Osteocyte (in vitro differentiated cells): ENCODE results near the gene HNRNPF. TPM values are rescaled to one million over a fixed set of nuclear protein-coding genes. Genes with fewer than 3 reads are reported as not detected.

Experiments used
- DNase-seq: peaks from one replicate; pipeline ENCODE4 v3.0.0; 2021; ENCODE audit warnings: mixed read lengths; ENCODE audit not compliant: unreplicated experiment; ENCODE audit errors: extremely low spot score
- H3K27ac Mint-ChIP-seq: one replicate; pipeline ENCODE4 v1.8.0; 2021; ENCODE audit warnings: mild to moderate bottlenecking, mixed read lengths; ENCODE audit not compliant: unreplicated experiment
- H3K27me3 Mint-ChIP-seq: one replicate; pipeline ENCODE4 v1.8.0; 2021; ENCODE audit warnings: mixed read lengths; ENCODE audit not compliant: unreplicated experiment
- H3K36me3 Mint-ChIP-seq: one replicate; pipeline ENCODE4 v1.8.0; 2021; ENCODE audit warnings: mixed read lengths; ENCODE audit not compliant: unreplicated experiment
- H3K4me1 Mint-ChIP-seq: one replicate; pipeline ENCODE4 v1.8.0; 2021; ENCODE audit warnings: mixed read lengths; ENCODE audit not compliant: unreplicated experiment
- H3K4me3 Mint-ChIP-seq: one replicate; pipeline ENCODE4 v1.8.0; 2021; ENCODE audit warnings: mild to moderate bottlenecking, moderate library complexity, mixed read lengths; ENCODE audit not compliant: unreplicated experiment
- H3K9me3 Mint-ChIP-seq: one replicate; pipeline ENCODE4 v1.8.0; 2021; ENCODE audit warnings: mixed read lengths; ENCODE audit not compliant: unreplicated experiment
- total RNA-seq: library from RNA; stranded (reverse); gene quantifications from 2 replicates; pipeline ENCODE4 v1.2.1, GENCODE V29; 2021
- TF ChIP-seq, protein P1 (sequence below): fragments of 200-600 bp; sonication (generic); IDR thresholded peaks from 2 replicates; pipeline ENCODE4 v1.5.0; 2021; ENCODE audit warnings: antibody characterized with exemption, mild to moderate bottlenecking, moderate library complexity

The HNRNPF gene
- total RNA-seq, 1 donor from 2014 or later, result 189 TPM

DNA sequence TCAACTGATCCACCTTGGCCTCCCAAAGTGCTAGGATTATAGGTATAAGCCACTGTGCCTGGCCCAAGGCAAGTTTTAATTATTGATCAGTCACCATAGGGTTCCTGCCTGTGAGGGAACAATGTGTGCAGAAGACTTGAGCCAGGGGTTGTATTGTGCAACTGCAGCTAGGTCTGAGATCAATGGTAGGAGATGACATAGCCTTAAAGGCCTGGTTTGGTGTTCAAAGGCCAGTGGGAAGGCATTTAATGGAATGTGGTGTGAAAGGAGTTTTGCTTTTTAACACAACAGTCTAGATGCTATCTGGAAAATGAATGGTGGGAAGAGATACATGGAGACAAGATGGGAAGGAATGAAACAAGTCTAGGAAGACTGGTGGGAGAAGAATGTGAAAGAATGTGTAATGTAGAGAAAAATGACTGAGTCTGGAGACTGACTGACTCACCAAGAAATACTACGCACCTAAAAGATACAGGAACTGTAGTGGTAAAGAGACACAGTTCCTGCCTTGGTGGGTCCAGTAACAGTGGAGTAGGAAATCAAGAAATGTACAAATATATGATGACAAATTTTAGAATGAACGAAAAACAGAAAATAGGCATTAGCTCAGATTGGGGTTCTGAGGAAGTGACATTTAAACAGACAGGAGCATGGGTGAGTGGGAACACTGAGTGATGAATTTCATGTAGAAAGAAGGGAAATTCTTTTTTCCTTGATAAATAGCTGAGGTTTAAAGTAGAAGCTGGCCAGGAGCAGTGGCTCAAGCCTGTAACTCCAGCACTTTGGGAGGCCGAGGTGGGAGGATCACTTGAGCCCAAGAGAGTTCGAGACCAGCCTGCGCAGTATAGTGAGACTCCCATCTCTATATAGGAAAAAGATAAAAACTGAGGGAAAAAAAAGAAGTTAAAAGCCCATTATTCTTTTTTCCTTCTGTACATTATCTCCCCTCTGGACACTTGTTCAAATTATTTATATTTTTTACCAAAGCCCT lies 9.4 kb downstream of the HNRNPF start:
- no peaks in the 10 kb centered on the region for H3K9me3 Mint-ChIP-seq
- TF ChIP-seq, protein P1, sequence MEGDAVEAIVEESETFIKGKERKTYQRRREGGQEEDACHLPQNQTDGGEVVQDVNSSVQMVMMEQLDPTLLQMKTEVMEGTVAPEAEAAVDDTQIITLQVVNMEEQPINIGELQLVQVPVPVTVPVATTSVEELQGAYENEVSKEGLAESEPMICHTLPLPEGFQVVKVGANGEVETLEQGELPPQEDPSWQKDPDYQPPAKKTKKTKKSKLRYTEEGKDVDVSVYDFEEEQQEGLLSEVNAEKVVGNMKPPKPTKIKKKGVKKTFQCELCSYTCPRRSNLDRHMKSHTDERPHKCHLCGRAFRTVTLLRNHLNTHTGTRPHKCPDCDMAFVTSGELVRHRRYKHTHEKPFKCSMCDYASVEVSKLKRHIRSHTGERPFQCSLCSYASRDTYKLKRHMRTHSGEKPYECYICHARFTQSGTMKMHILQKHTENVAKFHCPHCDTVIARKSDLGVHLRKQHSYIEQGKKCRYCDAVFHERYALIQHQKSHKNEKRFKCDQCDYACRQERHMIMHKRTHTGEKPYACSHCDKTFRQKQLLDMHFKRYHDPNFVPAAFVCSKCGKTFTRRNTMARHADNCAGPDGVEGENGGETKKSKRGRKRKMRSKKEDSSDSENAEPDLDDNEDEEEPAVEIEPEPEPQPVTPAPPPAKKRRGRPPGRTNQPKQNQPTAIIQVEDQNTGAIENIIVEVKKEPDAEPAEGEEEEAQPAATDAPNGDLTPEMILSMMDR, result no peak
- DNase-seq, result no peak
- peak overlapping the region; percentile 71 for H3K27ac Mint-ChIP-seq
- H3K4me3 Mint-ChIP-seq, result no peak overlapping the region
- H3K27me3 Mint-ChIP-seq, result no peaks in the 10 kb centered on the region
- H3K36me3 Mint-ChIP-seq, result peaks cover 17% of the 10 kb centered on the region
- peaks cover 78% of the 10 kb centered on the region for H3K4me1 Mint-ChIP-seq

DNA sequence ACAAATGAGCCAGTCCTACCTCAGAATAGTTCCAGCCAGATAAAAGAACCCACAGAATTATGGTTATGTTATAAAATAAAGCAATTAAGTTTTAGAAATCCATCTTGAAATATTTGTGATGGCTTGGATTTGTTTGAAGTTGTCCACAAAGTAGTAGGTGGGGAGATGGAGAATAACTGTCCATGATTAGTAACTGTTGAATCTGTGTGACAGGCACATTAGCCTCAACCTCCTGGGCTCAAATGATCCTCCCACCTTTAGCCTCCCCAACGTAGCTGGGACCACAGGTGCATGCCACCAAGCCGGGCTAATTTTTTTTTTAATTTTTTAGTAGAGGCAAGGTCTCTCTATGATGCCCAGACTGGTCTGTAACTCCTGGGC lies 10.1 kb downstream of the HNRNPF start:
- Mint-ChIP-seq H3K9me3 (no peaks in the 10 kb centered on the region), H3K4me1 (peaks cover 74% of the 10 kb centered on the region), H3K27ac (peak overlapping the region; percentile 71), H3K4me3 (no peak overlapping the region), H3K36me3 (peaks cover 18% of the 10 kb centered on the region), H3K27me3 (no peaks in the 10 kb centered on the region)
- no peak for DNase-seq
- TF ChIP-seq, protein P1, result no peak

DNA sequence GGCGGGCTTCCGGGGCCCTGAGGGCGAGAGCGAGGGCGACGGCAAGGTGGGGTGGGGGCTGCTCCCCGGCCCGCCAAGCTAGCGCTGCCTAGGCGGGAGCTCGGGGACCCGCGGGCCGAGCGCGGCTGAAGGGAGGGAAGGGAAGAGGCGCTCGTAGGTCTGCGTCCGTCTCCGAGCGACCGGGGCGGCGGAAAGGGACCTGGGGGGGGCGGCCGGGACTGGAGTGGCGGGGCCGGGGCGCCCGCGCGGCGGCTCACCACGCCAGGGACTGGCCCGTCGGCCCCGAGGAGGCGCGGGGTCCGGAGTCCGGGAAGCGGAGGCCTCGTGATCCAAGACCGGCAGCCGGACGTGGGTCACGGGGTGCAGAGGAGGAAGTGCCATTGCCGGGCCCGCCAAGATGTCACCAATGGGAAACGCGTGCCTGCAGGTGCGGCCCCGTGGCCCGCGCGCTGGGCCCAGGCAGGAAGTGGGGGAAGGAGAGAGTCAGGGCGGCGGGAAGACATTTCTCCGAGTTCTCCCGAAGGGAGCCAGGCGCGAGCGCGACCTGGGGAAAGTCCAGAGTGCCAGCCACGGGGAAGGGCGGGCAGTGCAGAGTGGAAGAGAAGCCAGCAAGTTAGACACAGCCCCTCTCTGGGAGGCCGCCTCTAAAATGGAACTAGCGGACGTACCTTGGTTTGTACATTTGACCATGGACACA lies 11.9 kb downstream of the HNRNPF start:
- peak overlapping the region; percentile 92 for H3K4me3 Mint-ChIP-seq
- no peaks in the 10 kb centered on the region for H3K27me3 Mint-ChIP-seq
- peaks cover 63% of the 10 kb centered on the region for H3K4me1 Mint-ChIP-seq
- H3K36me3 Mint-ChIP-seq, result peaks cover 26% of the 10 kb centered on the region
- DNase-seq, result peak; percentile 89
- no peaks in the 10 kb centered on the region for H3K9me3 Mint-ChIP-seq
- TF ChIP-seq, protein P1, result no peak
- peak overlapping the region; percentile 96 for H3K27ac Mint-ChIP-seq

DNA sequence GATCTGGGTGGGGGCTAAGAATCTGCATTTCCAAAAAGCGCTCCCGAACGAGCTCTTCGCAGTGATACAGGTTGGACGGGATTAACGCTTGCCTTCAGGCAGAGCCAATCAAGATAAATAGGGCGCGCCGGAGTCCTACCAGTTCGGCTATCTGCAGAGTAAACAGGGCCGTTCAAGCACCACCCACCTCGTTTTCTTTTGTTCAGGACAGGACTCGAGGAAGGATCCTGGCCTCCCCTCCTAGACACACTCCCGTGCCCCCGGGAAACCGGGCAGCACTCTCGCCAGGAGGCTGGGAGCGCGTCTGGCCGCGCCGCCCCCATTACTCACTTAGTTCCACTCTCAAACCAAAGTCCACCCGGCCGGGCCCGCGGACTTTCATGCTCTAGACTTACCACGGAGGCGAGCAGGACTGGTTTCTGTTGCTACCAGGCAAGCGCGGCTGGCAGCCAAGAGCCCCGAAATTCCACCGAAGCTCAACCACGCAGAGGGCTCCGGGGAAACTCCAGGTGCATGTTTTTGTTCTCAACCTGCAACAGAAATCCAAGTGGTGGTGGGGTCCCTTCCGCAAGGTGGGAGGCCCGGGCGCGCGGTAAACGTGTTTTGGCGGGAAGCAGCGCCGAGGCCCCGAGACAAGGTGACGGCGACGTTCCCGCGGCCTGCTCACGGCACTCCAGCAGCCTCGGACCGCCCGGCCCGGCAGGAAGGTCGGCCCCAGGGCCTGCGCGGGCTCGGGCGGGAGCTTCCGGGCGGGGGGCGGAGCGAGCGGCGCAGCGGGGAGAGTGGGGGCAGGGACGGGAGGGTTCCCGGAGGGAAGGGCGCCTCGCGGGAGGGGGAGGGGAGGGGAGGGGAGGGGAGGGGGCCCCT lies 12.7 kb downstream of the HNRNPF start:
- H3K27ac Mint-ChIP-seq, result peak overlapping the region; percentile 95
- peaks cover 29% of the 10 kb centered on the region for H3K36me3 Mint-ChIP-seq
- H3K4me1 Mint-ChIP-seq, result peaks cover 55% of the 10 kb centered on the region
- peak; percentile 88 for DNase-seq
- no peaks in the 10 kb centered on the region for H3K27me3 Mint-ChIP-seq
- TF ChIP-seq, protein P1, result no peak
- no peaks in the 10 kb centered on the region for H3K9me3 Mint-ChIP-seq
- peak overlapping the region; percentile 93 for H3K4me3 Mint-ChIP-seq
